RPMI8226 (cell line): Measurements from ENCODE around the gene CCDC97.
A peak's percentile ranks its signal among the peaks of the same experiment; 100 is the strongest.

ENCODE experiments used
- DNase-seq: peaks from one replicate; pipeline ENCODE4 v3.0.0-alpha.2; 2015

Gene CCDC97

GRCh38 chr19:41321204-41321599 is 11.2 kb downstream of the CCDC97 start:
- no peak for DNase-seq

GRCh38 chr19:41321600-41322270 is 11.8 kb downstream of the CCDC97 start:
- DNase-seq, result no peak

GRCh38 chr19:41322451-41322850 is 12.5 kb downstream of the CCDC97 start:
- DNase-seq, result no peak

GRCh38 chr19:41323023-41323422 is 13.1 kb downstream of the CCDC97 start:
- DNase-seq, result no peak

- no peak for DNase-seq
Observed at GRCh38 chr19:41323430-41324125, 13.6 kb downstream of the CCDC97 start.

DNA sequence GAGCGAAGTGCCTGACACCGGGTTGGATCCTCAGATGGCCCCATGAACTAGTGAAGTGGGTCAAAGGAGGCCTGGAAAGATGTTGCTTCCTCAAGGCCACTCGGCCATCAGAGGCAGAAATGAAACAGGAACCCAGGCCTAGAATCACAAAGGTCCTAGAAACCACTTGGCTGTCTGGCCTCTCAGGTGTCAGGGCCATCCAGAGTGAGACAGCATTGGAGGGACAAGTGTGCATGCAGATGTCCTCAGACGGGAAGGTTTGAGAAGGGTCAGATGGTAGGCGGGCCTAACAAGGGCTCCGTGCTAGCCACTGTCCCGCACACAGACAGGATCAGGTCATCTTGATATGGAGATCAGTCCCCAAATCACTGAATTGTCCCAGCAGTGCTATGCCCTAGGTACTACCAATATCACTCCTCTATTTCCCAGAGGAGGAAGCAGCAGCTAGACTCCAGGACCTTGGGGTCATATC is 14.3 kb downstream of the CCDC97 start:
- DNase-seq, result no peak

DNA sequence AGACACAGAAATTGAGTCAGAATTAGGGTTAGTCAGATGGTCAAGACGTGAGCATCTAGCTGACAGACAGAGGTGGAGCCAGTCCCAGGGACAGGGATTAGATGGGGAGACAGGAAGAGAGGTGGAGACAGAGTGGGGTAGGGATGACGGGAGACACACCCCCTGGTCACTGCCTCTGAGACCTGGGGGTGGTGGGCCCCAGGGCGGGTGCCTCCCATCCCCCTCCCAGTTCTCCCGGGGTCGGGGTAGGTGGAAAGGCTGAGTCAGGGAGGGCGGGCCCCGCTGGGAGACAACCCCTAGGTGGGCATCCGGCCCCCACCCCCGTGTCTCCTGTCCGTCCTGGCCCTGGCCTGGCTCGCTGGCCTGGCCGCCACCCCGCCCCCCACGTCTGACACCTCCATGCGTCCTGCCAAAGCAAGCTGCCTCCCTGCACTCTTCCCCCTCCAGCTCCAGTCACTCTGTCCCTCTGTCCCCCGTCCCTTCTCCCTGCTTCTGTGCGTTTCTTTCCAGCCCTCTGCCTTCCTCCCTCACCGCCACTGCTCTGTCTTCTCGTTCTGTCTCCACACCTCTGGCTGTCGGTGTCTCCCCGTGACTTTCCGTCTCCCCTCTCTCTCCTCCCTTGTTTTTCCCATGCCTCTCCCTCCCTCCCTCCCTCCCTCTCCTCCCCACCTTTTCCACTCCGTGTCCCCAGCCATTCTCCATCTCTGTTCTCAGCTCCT is 15.1 kb downstream of the CCDC97 start:
- no peak for DNase-seq

DNA sequence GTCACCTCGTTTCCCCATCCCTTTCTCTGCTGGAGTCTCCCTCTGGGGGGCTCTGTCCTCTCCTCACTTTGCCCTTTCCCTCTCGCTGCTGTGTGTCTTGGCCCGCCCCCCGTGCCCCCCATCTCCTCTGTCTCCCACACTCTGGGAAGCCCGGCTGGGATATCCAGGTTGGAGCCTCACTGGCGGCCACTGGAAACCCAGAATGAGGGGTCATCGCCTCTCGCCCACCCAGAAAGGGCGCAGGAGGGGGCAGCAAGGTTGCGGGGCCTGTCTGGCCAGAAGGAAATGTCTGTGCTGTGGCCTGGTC is 15.6 kb downstream of the CCDC97 start:
- DNase-seq, result no peak

- DNase-seq, result no peak
Observed at GRCh38 chr19:41325947-41326706, 16.2 kb downstream of the CCDC97 start.

- DNase-seq, result peak; percentile 52
Observed at GRCh38 chr19:41327076-41327575, 17.2 kb downstream of the CCDC97 start.

GRCh38 chr19:41327576-41328156 is 17.7 kb downstream of the CCDC97 start:
- peak; percentile 95 for DNase-seq

GRCh38 chr19:41328157-41328841 is 18.3 kb downstream of the CCDC97 start:
- DNase-seq, result no peak

DNA sequence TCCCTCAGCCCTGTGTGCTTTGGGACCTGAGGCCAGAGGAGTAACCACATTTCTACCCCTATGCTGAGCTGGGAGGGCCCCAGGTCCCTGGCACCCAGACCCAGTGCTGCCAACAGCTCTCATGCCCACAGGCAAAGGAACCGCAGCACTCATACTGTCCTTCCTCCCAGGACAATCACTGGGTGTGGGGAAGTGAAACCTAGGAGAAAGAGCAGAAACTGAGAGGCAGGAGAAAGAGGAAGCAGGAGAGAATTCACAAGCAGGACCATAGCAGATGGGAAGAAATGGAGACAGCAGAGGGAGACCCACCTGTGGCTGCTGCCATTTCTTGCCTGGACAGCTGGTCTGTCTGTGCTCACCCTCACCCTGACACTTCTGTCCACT is 18.9 kb downstream of the CCDC97 start:
- peak; percentile 77 for DNase-seq

GRCh38 chr19:41330481-41330880 is 20.5 kb downstream of the CCDC97 start:
- no peak for DNase-seq

DNA sequence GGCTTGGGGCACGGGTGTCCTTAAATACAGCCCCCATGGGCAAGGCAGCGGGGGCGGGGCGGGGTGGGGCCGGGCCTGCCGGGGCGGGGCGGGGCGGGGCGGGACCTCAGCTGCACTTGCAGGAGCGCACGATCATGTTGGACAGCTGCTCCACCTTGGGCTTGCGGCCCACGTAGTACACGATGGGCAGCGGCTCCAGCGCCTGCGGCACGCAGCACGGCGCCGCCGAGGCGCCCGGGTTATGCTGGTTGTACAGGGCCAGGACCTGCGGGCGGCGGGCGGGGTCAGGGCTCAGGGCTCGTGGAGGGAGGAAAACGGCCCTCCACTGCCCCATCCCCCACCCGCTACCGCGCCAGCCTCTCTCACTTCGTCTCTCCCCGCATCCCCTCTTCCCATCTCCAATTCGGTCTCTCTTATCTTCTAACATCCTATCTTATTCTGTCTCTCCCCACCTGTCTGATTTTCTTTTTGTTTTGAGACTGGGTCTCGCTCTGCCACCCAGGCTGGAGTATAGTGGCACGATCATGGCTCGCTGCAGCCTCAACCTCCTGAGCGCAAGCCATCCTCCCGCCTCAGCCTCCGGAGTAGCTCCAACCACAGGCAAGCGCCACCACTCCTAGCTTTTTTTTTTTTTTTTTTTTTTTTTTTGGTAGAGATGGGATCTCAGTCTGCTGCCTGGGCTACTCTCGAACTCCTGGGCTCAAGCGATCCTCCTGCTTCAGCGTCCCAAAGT is 21.1 kb downstream of the CCDC97 start:
- no peak for DNase-seq

GRCh38 chr19:41332000-41332399 is 22.0 kb downstream of the CCDC97 start:
- DNase-seq, result no peak

DNA sequence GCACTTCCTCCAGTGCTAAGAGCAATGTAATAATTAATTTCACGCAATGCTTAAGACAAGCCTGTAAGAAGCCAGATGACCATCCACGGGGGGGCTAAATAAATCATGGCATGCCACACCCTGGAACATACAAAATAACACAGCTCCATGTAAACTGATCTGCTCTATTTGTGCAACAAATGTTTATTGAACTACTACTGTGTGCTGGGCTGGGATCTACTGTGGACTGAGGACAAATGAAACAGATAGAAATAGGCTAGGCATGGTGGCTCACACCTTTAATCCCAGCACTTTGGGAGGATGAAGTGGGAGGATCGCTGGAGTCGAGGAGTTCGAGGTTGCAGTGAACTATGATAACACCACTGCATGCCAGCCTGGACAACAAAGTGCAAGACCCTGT is 22.5 kb downstream of the CCDC97 start:
- no peak for DNase-seq

- no peak for DNase-seq
Observed at GRCh38 chr19:41334793-41335192, 24.8 kb downstream of the CCDC97 start.

DNA sequence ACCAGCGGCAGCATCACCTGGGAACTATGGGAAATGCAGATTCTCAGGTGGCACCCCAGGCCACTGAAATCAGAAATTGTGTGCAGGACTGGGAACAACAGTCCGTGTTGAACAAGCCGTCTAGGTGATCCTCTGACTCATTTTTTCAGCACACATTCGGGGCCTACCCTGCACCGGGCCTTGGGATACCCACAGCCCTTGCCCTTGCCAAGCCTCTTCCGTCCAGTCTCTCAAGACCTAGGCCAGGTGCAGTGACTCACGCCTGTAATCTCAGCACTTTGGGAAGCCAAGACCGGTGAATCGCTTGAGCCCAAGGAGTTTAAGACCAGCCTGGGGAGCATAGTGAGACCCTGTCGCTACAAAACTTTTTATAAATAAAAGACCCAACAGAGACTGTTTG is 25.5 kb downstream of the CCDC97 start:
- no peak for DNase-seq

GRCh38 chr19:41339936-41340335 is 30.0 kb downstream of the CCDC97 start:
- DNase-seq, result no peak
